K562 (cell line): ENCODE measurements around the gene ATAD3B. TPM values are rescaled to one million over a fixed set of nuclear protein-coding genes. Genes with fewer than 3 reads are reported as not detected.
A peak's percentile ranks its signal among the peaks of the same experiment; 100 is the strongest.

ENCODE experiments used
- ATAC-seq: fragments of 200-7000 bp; cut with Tn5 transposase; 3 replicates; pipeline ENCODE4 v1.9.1; 2020; ENCODE audit warnings: moderate library complexity
- BruUV-seq: library from RNA; stranded (reverse); fragments of 400-500 nt; replicated peaks from 2 replicates; lab custom pipeline; 2021; lab: Mats Ljungman, UMichigan
- CTCF ChIA-PET: fragments of 300-600 bp; formaldehyde crosslinking; extraction: SDS; loops from one replicate; lab custom pipeline; 2021; ENCODE audit warnings: low intra/inter-chr PET ratio; lab: Yijun Ruan, JAX
- POLR2A ChIA-PET: fragments of 300-600, 350-650 bp; sonication (Branson Sonifier 250); formaldehyde crosslinking; extraction: SDS; loops from one replicate; lab custom pipeline; 2021; ENCODE audit warnings: antibody characterized with exemption, inconsistent platforms; lab: Yijun Ruan, JAX
- DNase-seq, 4 experiments: peaks; one replicate each; pipeline versions ENCODE4 v3.0.0 to v3.0.0-alpha.2; 2011 to 2018; ENCODE audit warnings: low spot score in 3 of 4, mixed read lengths in 3 of 4; ENCODE audit errors: extremely low read depth in 1 of 4
- FAIRE-seq: peaks from 2 replicates; lab custom pipeline; 2011; peaks lifted over from hg19 to GRCh38; lab: Jason Lieb, UNC
- H2AFZ ChIP-seq: 2 replicates; pipeline ENCODE4 v1.6.0; 2011; ENCODE audit warnings: low read depth, low read length, control low read depth, inconsistent platforms
- H3K27ac ChIP-seq: fragments of 200-600 bp; 3 replicates; pipeline ENCODE4 v1.8.0; 2011; ENCODE audit warnings: low read depth, mild to moderate bottlenecking, control low read depth, inconsistent platforms, low read length, moderate library complexity, mixed read lengths; ENCODE audit errors: extremely low read depth
- H3K27me3 ChIP-seq, 2 experiments: fragments of 300-600 bp in 1 of 2; 2 replicates in 1 of 2; 3 replicates in 1 of 2; pipeline versions ENCODE4 v1.6.0 to v1.8.0; 2011; ENCODE audit warnings: inconsistent platforms in 2 of 2, low read length in 2 of 2, mild to moderate bottlenecking in 1 of 2, mixed read lengths in 1 of 2, moderate library complexity in 1 of 2; ENCODE audit not compliant: control insufficient read depth in 2 of 2, insufficient read depth in 2 of 2
- H3K36me3 ChIP-seq: fragments of 300-600 bp; 3 replicates; pipeline ENCODE4 v1.8.0; 2011; ENCODE audit warnings: mild to moderate bottlenecking, low read length, inconsistent platforms; ENCODE audit not compliant: control insufficient read depth, insufficient read depth
- H3K4me1 ChIP-seq, 2 experiments: fragments of 200-600 bp in 1 of 2; replicated peaks in 1 of 2; 2 replicates in 1 of 2; 3 replicates in 1 of 2; pipeline versions ENCODE4 v1.5.1 to v1.8.0; 2011; ENCODE audit warnings: inconsistent platforms in 2 of 2, low read length in 2 of 2, mild to moderate bottlenecking in 1 of 2, mixed read lengths in 1 of 2, moderate library complexity in 1 of 2; ENCODE audit not compliant: control insufficient read depth in 2 of 2, insufficient read depth in 2 of 2
- H3K4me2 ChIP-seq: 2 replicates; pipeline ENCODE4 v1.6.1; 2011; ENCODE audit warnings: low read length, control low read depth, inconsistent platforms, mixed read lengths; ENCODE audit not compliant: insufficient read depth
- H3K4me3 ChIP-seq: fragments of 200-600 bp; sonication (generic), shearing (Covaris generic); 2 replicates; pipeline ENCODE4 v1.5.1; 2016; ENCODE audit warnings: control low read depth, inconsistent platforms
- H3K79me2 ChIP-seq: fragments of 200-600 bp; 3 replicates; pipeline ENCODE4 v1.8.0; 2011; ENCODE audit warnings: low read length, inconsistent platforms; ENCODE audit not compliant: control insufficient read depth, insufficient read depth
- H3K9ac ChIP-seq, 2 experiments: 2 replicates each; pipeline versions ENCODE4 v1.6.0 to v1.6.1; 2011; ENCODE audit warnings: low read depth in 2 of 2, low read length in 2 of 2, control low read depth in 1 of 2, inconsistent platforms in 1 of 2, mild to moderate bottlenecking in 1 of 2, mixed read lengths in 1 of 2; ENCODE audit not compliant: insufficient read depth in 1 of 2
- H3K9me1 ChIP-seq: one replicate; pipeline ENCODE4 v1.6.0; 2011; ENCODE audit warnings: inconsistent platforms, mild to moderate bottlenecking, low read length, moderate library complexity; ENCODE audit not compliant: control insufficient read depth, insufficient read depth
- H3K9me3 ChIP-seq: replicated peaks from 2 replicates; pipeline ENCODE4 v1.5.1; 2011; ENCODE audit warnings: low read depth, low read length, inconsistent platforms; ENCODE audit not compliant: control insufficient read depth, insufficient read depth
- H4K20me1 ChIP-seq: replicated peaks from 2 replicates; pipeline ENCODE4 v1.6.1; 2011; ENCODE audit warnings: low read length, inconsistent platforms, mixed read lengths; ENCODE audit not compliant: control insufficient read depth, insufficient read depth
- BRD9 ChIP-seq: fragments of 450-650 bp; IDR thresholded peaks from 2 replicates; pipeline ENCODE4 v1.6.1; 2018; ENCODE audit warnings: low read depth; ENCODE audit not compliant: partially characterized antibody
- ETS2 ChIP-seq: IDR thresholded peaks from 2 replicates; pipeline ENCODE4 v1.6.1; 2016; ENCODE audit warnings: borderline replicate concordance, missing genetic modification characterization, mild to moderate bottlenecking, moderate library complexity, missing compliant biosample characterization; ENCODE audit not compliant: poor library complexity, severe bottlenecking
- FUS ChIP-seq: fragments of 200-400 bp; formaldehyde crosslinking; optimal IDR thresholded peaks from 2 replicates; pipeline ENCODE3; 2017; ENCODE audit warnings: low read depth, low read length
- NFE2 ChIP-seq: IDR thresholded peaks from 2 replicates; pipeline ENCODE4 v1.6.1; 2014; ENCODE audit warnings: antibody characterized with exemption, low read depth
- POLR2G ChIP-seq: fragments of 200-400 bp; formaldehyde crosslinking; IDR thresholded peaks from 2 replicates; pipeline ENCODE4 v1.6.1; 2017; ENCODE audit warnings: low read depth, mild to moderate bottlenecking, antibody characterized with exemption, low read length, moderate library complexity
- RBFOX2 ChIP-seq: fragments of 200-400 bp; formaldehyde crosslinking; IDR thresholded peaks from 2 replicates; pipeline ENCODE4 v1.6.1; 2017; ENCODE audit warnings: low read depth, mild to moderate bottlenecking, low read length, moderate library complexity
- ZNF197 ChIP-seq: fragments of 200-800 bp; sonication (Bioruptor generic); IDR thresholded peaks from 2 replicates; pipeline ENCODE4 v1.6.1; 2016; ENCODE audit warnings: low read depth, missing genetic modification characterization, missing compliant biosample characterization
- ZNF282 ChIP-seq: sonication (generic); formaldehyde crosslinking; IDR thresholded peaks from 2 replicates; pipeline ENCODE4 v1.8.1; 2023; ENCODE audit warnings: missing genetic modification reagents
- WGBS: fragments of 100-300 bp; shearing (Covaris generic); methylation state at CpG from one replicate; pipeline ENCODE4 v1.1.6; 2016; ENCODE audit warnings: low coverage, mixed read lengths; ENCODE audit not compliant: insufficient coverage; ENCODE audit errors: missing lambda C conversion rate; 5-methylcytosine and 5-hydroxymethylcytosine counted together
- in situ Hi-C: fragments of 300-500 bp; cut with MboI; formaldehyde crosslinking; loops from 4 replicates; pipeline ENCODE4 v1.15.0; 2018; ENCODE audit warnings: inconsistent platforms, mixed read lengths
- intact Hi-C: fragments of 100-400 bp; cut with micrococcal nuclease; formaldehyde crosslinking; loops from 2 replicates; pipeline ENCODE4 v1.14.2; 2022
- polyA plus RNA-seq, 8 experiments: library from polyadenylated mRNA; depleted of rRNA in 4 of 8; stranded (reverse) in 5 of 8; unstranded in 3 of 8; fragments of >200 nt; fragmentation: Nextera tagmentation in 2 of 8; fragmentation: Illumina TruSeq in 1 of 8; extraction: Ambion mirVana in 2 of 8; extraction: Trizol in 1 of 8; gene quantifications; 2 replicates each; pipeline versions ENCODE4 v1.2.1 to v1.2.3, GENCODE V29; 2011 to 2014; ENCODE audit warnings: inconsistent platforms in 1 of 8, missing spikeins in 1 of 8
- total RNA-seq, 7 experiments: library from RNA; depleted of rRNA in 6 of 7; stranded (reverse); fragments of >200 nt in 6 of 7; fragmentation: Illumina TruSeq in 2 of 7; extraction: Trizol in 2 of 7; gene quantifications; 2 replicates each; pipeline versions ENCODE4 v1.2.1 to v1.2.3, GENCODE V29; 2011 to 2021; ENCODE audit warnings: low replicate concordance in 1 of 7
- TF ChIP-seq, protein P1 (sequence below), 2 experiments: fragments of 450-650 bp; IDR thresholded peaks; 2 replicates each; pipeline ENCODE4 v1.6.1; 2016
- TF ChIP-seq, protein P2 (sequence below), 2 experiments: fragments of 450-650 bp in 1 of 2; sonication (generic) in 1 of 2; formaldehyde crosslinking in 1 of 2; IDR thresholded peaks in 1 of 2; conservative IDR thresholded peaks in 1 of 2; 2 replicates each; pipeline versions ENCODE4 v1.6.1 to v1.8.1; 2016 to 2023; ENCODE audit warnings: mild to moderate bottlenecking in 2 of 2, moderate library complexity in 2 of 2, inconsistent platforms in 1 of 2, missing genetic modification reagents in 1 of 2
- TF ChIP-seq, protein P3 (sequence below): fragments of 150-350 bp; conservative IDR thresholded peaks from 2 replicates; pipeline ENCODE4 v1.6.1; 2014; ENCODE audit warnings: low read length
- TF ChIP-seq, protein P4 (sequence below): fragments of 250-450 bp; sonication (Bioruptor Pico); IDR thresholded peaks from 2 replicates; pipeline ENCODE4 v1.9.0; 2021; ENCODE audit warnings: mild to moderate bottlenecking, inconsistent platforms

ATAD3B gene
- total and polyA plus RNA-seq, 9 of the 15 experiments (the other 6 are each of a cell fraction or from before 2014, with no cell fraction given) = 0.07 to 113 (median 27.7) TPM

DNA sequence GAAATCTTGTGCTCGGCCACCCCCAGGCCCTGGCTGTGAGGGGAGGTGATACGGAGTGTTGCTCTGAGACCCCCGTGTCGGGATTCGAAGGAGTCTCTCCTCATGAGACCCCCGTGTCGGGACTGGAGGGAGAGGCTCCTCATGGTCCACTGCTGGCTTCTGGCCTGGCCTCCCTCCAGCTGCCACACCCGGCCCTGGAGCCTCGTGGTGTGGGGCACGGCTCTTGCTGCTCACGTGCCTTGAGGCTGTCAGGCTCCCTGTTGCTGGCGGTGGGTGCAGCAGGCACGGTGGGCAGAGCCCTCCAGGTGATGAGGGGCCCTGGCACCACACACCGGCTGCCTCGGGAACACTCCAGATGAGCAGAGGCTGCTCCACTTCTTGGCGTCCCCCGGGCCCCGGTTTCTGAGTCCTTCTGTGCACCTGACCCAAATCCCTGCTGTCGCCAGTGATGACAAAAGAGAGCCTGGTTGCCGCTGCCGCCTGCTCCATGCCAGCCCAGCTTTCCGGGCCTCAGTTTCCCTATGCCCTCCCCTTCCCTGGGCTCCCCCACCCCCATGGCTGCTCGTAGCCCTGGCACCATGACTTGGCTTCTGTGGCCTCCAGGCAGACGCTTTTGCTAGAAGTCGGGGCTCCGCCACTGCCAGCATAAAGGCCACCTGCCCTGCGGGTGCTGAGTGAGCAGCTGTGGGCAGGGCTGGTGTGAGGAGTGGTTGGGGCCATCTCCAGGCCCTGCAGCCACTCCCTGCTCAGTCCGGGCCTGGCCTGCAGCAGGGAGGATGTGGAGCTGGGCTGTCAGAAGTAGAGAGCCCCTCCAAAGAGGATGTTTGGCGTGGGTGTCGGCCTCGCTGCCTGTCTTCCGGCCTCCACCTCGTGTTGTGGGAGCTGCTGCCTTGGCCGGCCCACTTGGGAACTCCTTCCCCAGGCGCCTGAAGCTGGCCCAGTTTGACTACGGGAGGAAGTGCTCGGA lies 57.0 kb downstream of the ATAD3B start:
- no peak for FAIRE-seq
- CTCF ChIA-PET = no interaction called here
- Histone ChIP-seq H3K36me3 (peaks cover 66% of the 10 kb centered on the region; the same call in 2 of the 3 replicates), H3K4me3 (no peak overlapping the region), H3K4me2 (no peak overlapping the region), H4K20me1 (no peaks in the 10 kb centered on the region), H3K9me1 (no peaks in the 10 kb centered on the region), H3K79me2 (no peaks in the 10 kb centered on the region), H3K9ac (no peak overlapping the region), H3K4me1 (no peaks in the 10 kb centered on the region; a peak in 2 of 5 replicates), H2AFZ (no peak overlapping the region), H3K27ac (no peak overlapping the region), H3K27me3 (no peaks in the 10 kb centered on the region), H3K9me3 (peaks cover 20% of the 10 kb centered on the region)
- no TSS peak for BruUV-seq
- peak in 1 of 4 experiments; percentile 3 for DNase-seq
- no peak for ATAC-seq
- POLR2A ChIA-PET = interaction anchor here (0.6 to 1.4 kb wide), 2 partner anchors 23 to 28 kb away, joined by 3 to 5 read pairs; no protein-coding TSS in a partner anchor
- intact Hi-C loops = no loop called here
- WGBS = 94% methylated on average over 32 of the region's 37 CpGs
- in situ Hi-C loops = no loop called here
- TF ChIP-seq, protein P1, sequence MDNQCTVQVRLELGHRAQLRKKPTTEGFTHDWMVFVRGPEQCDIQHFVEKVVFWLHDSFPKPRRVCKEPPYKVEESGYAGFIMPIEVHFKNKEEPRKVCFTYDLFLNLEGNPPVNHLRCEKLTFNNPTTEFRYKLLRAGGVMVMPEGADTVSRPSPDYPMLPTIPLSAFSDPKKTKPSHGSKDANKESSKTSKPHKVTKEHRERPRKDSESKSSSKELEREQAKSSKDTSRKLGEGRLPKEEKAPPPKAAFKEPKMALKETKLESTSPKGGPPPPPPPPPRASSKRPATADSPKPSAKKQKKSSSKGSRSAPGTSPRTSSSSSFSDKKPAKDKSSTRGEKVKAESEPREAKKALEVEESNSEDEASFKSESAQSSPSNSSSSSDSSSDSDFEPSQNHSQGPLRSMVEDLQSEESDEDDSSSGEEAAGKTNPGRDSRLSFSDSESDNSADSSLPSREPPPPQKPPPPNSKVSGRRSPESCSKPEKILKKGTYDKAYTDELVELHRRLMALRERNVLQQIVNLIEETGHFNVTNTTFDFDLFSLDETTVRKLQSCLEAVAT (IDR thresholded peaks at IDR 0.05) = no peak
- TF ChIP-seq RBFOX2 = peak; percentile 43
- TF ChIP-seq, protein P2, sequence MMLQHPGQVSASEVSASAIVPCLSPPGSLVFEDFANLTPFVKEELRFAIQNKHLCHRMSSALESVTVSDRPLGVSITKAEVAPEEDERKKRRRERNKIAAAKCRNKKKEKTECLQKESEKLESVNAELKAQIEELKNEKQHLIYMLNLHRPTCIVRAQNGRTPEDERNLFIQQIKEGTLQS (IDR thresholded peaks at IDR 0.05) = no peak
- TF ChIP-seq, protein P2 (CRISPR knock-in tag; conservative IDR thresholded peaks at IDR 0.05) = no peak
- TF ChIP-seq FUS = no peak
- TF ChIP-seq ETS2 (tag) = no peak
- TF ChIP-seq, protein P3, sequence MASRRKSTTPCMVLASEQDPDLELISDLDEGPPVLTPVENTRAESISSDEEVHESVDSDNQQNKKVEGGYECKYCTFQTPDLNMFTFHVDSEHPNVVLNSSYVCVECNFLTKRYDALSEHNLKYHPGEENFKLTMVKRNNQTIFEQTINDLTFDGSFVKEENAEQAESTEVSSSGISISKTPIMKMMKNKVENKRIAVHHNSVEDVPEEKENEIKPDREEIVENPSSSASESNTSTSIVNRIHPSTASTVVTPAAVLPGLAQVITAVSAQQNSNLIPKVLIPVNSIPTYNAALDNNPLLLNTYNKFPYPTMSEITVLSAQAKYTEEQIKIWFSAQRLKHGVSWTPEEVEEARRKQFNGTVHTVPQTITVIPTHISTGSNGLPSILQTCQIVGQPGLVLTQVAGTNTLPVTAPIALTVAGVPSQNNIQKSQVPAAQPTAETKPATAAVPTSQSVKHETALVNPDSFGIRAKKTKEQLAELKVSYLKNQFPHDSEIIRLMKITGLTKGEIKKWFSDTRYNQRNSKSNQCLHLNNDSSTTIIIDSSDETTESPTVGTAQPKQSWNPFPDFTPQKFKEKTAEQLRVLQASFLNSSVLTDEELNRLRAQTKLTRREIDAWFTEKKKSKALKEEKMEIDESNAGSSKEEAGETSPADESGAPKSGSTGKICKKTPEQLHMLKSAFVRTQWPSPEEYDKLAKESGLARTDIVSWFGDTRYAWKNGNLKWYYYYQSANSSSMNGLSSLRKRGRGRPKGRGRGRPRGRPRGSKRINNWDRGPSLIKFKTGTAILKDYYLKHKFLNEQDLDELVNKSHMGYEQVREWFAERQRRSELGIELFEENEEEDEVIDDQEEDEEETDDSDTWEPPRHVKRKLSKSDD = no peak
- no peak for TF ChIP-seq NFE2
- TF ChIP-seq, protein P4, sequence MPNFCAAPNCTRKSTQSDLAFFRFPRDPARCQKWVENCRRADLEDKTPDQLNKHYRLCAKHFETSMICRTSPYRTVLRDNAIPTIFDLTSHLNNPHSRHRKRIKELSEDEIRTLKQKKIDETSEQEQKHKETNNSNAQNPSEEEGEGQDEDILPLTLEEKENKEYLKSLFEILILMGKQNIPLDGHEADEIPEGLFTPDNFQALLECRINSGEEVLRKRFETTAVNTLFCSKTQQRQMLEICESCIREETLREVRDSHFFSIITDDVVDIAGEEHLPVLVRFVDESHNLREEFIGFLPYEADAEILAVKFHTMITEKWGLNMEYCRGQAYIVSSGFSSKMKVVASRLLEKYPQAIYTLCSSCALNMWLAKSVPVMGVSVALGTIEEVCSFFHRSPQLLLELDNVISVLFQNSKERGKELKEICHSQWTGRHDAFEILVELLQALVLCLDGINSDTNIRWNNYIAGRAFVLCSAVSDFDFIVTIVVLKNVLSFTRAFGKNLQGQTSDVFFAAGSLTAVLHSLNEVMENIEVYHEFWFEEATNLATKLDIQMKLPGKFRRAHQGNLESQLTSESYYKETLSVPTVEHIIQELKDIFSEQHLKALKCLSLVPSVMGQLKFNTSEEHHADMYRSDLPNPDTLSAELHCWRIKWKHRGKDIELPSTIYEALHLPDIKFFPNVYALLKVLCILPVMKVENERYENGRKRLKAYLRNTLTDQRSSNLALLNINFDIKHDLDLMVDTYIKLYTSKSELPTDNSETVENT (CRISPR knock-in tag) = no peak
- TF ChIP-seq BRD9 = no peak
- no peak for TF ChIP-seq ZNF197 (CRISPR knock-in tag)
- no peak for TF ChIP-seq ZNF282 (CRISPR knock-in tag)
- peak; percentile 66 for TF ChIP-seq POLR2G
